Vagina (tissue), 2 donors: ENCODE results near the gene MRGPRX4.

Experiments used
- CTCF ChIP-seq, 3 experiments: fragments of 450-650 bp in 2 of 3; fragments of 200-600 bp in 1 of 3; sonication (generic) in 1 of 3; IDR thresholded peaks; one replicate each; pipeline ENCODE4 v1.5.1; 2017 to 2019; ENCODE audit warnings: antibody characterized with exemption in 3 of 3, mild to moderate bottlenecking in 2 of 3, moderate library complexity in 2 of 3
- POLR2A ChIP-seq, 2 donors: fragments of 450-650 bp; IDR thresholded peaks; one replicate each; pipeline ENCODE4 v1.6.1; 2017; ENCODE audit warnings: antibody characterized with exemption in 2 of 2, mild to moderate bottlenecking in 2 of 2, moderate library complexity in 2 of 2

DNA sequence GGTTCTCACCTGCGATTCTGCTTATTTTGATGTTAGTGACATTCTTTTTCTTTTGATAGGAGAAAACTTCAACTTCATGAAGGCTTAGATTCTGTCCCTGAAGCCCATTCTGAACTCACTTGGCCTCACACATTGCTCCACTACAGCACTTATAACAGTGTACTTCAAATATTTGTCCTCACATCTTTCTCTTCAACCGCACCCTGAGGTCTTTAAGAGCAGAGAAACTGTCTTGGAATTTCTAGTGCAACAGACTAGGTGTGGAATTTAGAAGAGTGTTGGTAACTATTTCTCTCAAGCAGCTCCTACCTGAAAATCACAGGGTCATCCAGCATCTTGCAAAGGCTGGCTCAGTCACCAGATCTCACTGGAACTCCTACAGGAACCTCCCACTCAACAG, 32.5 kb upstream of the MRGPRX4 start:
- no peak for TF ChIP-seq CTCF (IDR thresholded peaks at IDR 0.05)
- TF ChIP-seq POLR2A (IDR thresholded peaks at IDR 0.05): no peak
